Osteoblast (primary cell): Measurements from ENCODE around the gene WHRN. TPM values are rescaled to one million over a fixed set of nuclear protein-coding genes. Genes with fewer than 3 reads are reported as not detected.

ENCODE experiments used
- DNase-seq: peaks from one replicate; pipeline ENCODE4 v3.0.0; 2011; ENCODE audit warnings: low spot score, mixed read lengths; ENCODE audit not compliant: insufficient read length; ENCODE audit errors: missing footprints
- H2AFZ ChIP-seq: 2 replicates; pipeline ENCODE4 v1.6.0; 2011; ENCODE audit warnings: mild to moderate bottlenecking, low read length
- H3K27ac ChIP-seq: 2 replicates; pipeline ENCODE4 v1.5.1; 2011; ENCODE audit warnings: mild to moderate bottlenecking, low read depth, low read length, moderate library complexity
- H3K27me3 ChIP-seq: 2 replicates; pipeline ENCODE4 v1.6.0; 2012; ENCODE audit warnings: mild to moderate bottlenecking, control low read depth, inconsistent platforms, low read length, moderate library complexity; ENCODE audit not compliant: insufficient read depth
- H3K36me3 ChIP-seq: 2 replicates; pipeline ENCODE4 v1.5.1; 2011; ENCODE audit warnings: mild to moderate bottlenecking, low read length, control low read depth, moderate library complexity; ENCODE audit not compliant: insufficient read depth
- H3K4me1 ChIP-seq: 2 replicates; pipeline ENCODE4 v1.5.1; 2011; ENCODE audit warnings: mild to moderate bottlenecking, low read length, control low read depth, moderate library complexity; ENCODE audit not compliant: insufficient read depth
- H3K4me2 ChIP-seq: 2 replicates; pipeline ENCODE4 v1.6.0; 2011; ENCODE audit warnings: mild to moderate bottlenecking, low read length; ENCODE audit not compliant: insufficient read depth
- H3K4me3 ChIP-seq: fragments of 200-600 bp; sonication (generic); 3 replicates; pipeline ENCODE4 v1.5.1; 2012; ENCODE audit warnings: mild to moderate bottlenecking, low read length, inconsistent platforms; ENCODE audit not compliant: insufficient read depth
- H3K79me2 ChIP-seq: 2 replicates; pipeline ENCODE4 v1.6.0; 2012; ENCODE audit warnings: mild to moderate bottlenecking, low read length, control low read depth, inconsistent platforms; ENCODE audit not compliant: insufficient read depth
- H3K9me3 ChIP-seq: 2 replicates; pipeline ENCODE4 v1.5.1; 2011; ENCODE audit warnings: low read depth, low read length, control low read depth
- H4K20me1 ChIP-seq: 2 replicates; pipeline ENCODE4 v1.6.0; 2012; ENCODE audit warnings: mild to moderate bottlenecking, low read length, control low read depth; ENCODE audit not compliant: insufficient read depth
- total RNA-seq: library from RNA; depleted of rRNA; stranded (reverse); fragments of >200 nt; gene quantifications from 2 replicates; pipeline ENCODE4 v1.2.3, GENCODE V29; 2012
- TF ChIP-seq, protein P1 (sequence below): IDR thresholded peaks from 2 replicates; pipeline ENCODE4 v1.5.1; 2011; ENCODE audit warnings: mild to moderate bottlenecking, low read depth, low read length, moderate library complexity; ENCODE audit errors: extremely low read depth

WHRN gene
- total RNA-seq, 1 donor: 2.2 TPM

DNA sequence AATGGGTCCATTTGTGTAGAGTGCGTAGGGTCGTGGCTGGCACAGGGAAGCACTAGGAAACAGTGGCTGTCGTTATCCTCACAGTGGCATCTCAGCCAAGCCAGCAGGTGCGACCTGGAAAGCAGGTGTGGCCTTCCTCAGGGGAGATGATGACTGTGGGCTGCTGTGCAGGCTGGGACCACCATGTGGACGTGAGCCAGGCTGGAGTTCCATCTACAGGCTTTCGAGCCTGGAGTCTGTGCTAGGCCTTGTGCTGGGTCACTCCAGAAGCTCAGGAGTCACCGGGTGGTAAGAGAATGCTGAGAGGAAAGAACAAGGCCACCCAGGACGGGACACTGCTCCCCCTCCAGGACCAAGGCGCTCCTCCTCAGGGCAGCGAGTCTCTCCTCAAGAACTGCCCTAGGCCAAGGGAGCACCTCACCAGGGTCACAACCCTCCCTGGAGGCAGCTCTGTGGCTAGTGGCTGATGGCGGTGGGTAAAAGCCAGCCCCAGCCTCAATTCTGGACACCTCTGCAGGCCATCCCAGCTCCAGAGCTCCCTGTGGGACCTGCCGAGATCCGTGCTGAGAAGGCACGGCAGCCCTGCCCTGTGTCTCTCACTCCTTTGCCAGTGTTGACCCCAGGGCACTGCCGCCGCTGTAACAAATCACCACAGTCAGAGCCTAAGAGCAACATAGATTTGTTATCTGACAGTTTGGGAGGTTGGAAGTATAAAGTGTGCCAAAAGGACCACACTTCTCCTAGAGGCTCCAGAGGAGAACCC is 36.0 kb downstream of the WHRN start:
- Histone ChIP-seq H3K27ac (no peak overlapping the region), H4K20me1 (no peaks in the 10 kb centered on the region), H3K4me2 (no peak overlapping the region), H2AFZ (no peak overlapping the region), H3K79me2 (no peaks in the 10 kb centered on the region), H3K4me3 (no peak overlapping the region), H3K9me3 (no peaks in the 10 kb centered on the region), H3K4me1 (no peaks in the 10 kb centered on the region), H3K27me3 (no peaks in the 10 kb centered on the region), H3K36me3 (no peaks in the 10 kb centered on the region)
- TF ChIP-seq, protein P1, sequence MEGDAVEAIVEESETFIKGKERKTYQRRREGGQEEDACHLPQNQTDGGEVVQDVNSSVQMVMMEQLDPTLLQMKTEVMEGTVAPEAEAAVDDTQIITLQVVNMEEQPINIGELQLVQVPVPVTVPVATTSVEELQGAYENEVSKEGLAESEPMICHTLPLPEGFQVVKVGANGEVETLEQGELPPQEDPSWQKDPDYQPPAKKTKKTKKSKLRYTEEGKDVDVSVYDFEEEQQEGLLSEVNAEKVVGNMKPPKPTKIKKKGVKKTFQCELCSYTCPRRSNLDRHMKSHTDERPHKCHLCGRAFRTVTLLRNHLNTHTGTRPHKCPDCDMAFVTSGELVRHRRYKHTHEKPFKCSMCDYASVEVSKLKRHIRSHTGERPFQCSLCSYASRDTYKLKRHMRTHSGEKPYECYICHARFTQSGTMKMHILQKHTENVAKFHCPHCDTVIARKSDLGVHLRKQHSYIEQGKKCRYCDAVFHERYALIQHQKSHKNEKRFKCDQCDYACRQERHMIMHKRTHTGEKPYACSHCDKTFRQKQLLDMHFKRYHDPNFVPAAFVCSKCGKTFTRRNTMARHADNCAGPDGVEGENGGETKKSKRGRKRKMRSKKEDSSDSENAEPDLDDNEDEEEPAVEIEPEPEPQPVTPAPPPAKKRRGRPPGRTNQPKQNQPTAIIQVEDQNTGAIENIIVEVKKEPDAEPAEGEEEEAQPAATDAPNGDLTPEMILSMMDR: no peak
- no peak for DNase-seq

DNA sequence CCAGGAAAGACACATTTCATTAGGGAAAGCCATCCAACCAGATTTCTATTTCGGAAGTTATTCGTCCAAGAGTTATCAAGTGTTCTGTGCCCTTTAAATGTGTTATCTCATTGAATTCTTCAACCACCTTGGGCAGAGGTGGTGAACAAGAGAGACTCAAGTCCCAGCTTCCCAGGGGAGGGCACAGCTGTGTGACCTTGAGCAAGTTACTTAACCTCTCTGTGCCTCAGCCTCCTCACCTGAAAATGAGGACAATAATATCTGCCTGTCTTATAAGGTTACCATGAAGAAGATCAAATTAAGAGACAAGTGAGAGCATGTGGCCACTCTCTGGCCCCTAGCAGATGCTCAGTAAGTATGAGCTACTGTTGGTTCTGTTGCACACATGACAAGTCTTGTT is 37.4 kb downstream of the WHRN start:
- H3K9me3 ChIP-seq: no peaks in the 10 kb centered on the region
- no peaks in the 10 kb centered on the region for H3K4me1 ChIP-seq
- H3K27me3 ChIP-seq: no peaks in the 10 kb centered on the region
- H3K4me2 ChIP-seq: no peak overlapping the region
- H3K79me2 ChIP-seq: no peaks in the 10 kb centered on the region
- no peak for DNase-seq
- H3K36me3 ChIP-seq: no peaks in the 10 kb centered on the region
- H3K4me3 ChIP-seq: no peak overlapping the region
- H2AFZ ChIP-seq: no peak overlapping the region
- H4K20me1 ChIP-seq: no peaks in the 10 kb centered on the region
- H3K27ac ChIP-seq: no peak overlapping the region
- TF ChIP-seq, protein P1: no peak

DNA sequence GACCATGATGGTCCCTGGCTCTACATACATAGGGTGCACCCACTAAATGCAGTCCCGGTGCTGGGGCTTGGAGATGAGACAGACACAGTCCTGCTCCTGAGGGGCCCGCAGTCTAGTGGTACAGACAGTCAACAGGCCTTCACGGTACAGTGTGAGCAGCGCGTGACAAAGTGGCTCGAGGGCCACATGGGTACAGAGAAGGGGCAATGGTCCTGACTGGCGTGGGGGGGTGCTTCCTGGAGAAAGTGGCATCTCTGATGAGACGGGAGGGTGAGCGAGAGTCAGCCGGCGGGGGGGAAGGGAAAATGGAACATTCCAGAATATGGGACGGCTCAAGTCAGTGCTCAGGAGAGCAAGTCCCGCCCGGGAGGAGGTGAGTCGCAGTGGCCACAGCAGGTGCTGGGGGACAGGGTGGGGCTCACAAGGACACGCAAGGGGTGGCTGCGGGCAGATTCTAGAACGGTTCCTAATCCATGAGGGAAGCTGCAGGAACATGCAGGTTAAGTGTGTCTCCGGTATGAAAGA is 38.0 kb downstream of the WHRN start:
- DNase-seq: no peak
- H3K9me3 ChIP-seq: no peaks in the 10 kb centered on the region
- H3K4me3 ChIP-seq: no peak overlapping the region
- H3K27me3 ChIP-seq: no peaks in the 10 kb centered on the region
- H2AFZ ChIP-seq: no peak overlapping the region
- H3K79me2 ChIP-seq: no peaks in the 10 kb centered on the region
- no peaks in the 10 kb centered on the region for H3K4me1 ChIP-seq
- no peak overlapping the region for H3K27ac ChIP-seq
- no peaks in the 10 kb centered on the region for H4K20me1 ChIP-seq
- H3K4me2 ChIP-seq: no peak overlapping the region
- H3K36me3 ChIP-seq: no peaks in the 10 kb centered on the region
- TF ChIP-seq, protein P1: no peak
